Measurements from ENCODE around the gene RALGAPA2.

The RALGAPA2 gene

GRCh38 chr20:20712474-20713243 is at the start of gene RALGAPA2:
Gene RALGAPA2 (minus strand): TSS chr20:20712644. CDS start chr20:20712480, 164 bp downstream.
- DNase-seq: peak; percentile 98

GRCh38 chr20:20761301-20761700 is 48.9 kb upstream of the RALGAPA2 start:
- no peak for DNase-seq

GRCh38 chr20:20759132-20759531 is 46.7 kb upstream of the RALGAPA2 start:
- DNase-seq: no peak

- no peak for DNase-seq
Measured at GRCh38 chr20:20755674-20756319, 43.4 kb upstream of the RALGAPA2 start.

GRCh38 chr20:20755231-20755630 is 42.8 kb upstream of the RALGAPA2 start:
- DNase-seq: no peak

GRCh38 chr20:20754714-20755113 is 42.3 kb upstream of the RALGAPA2 start:
- DNase-seq: no peak

GRCh38 chr20:20752712-20753111 is 40.3 kb upstream of the RALGAPA2 start:
- DNase-seq: no peak

- no peak for DNase-seq
Measured at GRCh38 chr20:20747298-20747697, 34.9 kb upstream of the RALGAPA2 start.

- no peak for DNase-seq
Measured at GRCh38 chr20:20744170-20744725, 31.8 kb upstream of the RALGAPA2 start.

- peak; percentile 88 for DNase-seq
Measured at GRCh38 chr20:20743511-20744169, 31.2 kb upstream of the RALGAPA2 start.

- DNase-seq: no peak
Measured at GRCh38 chr20:20741087-20742045, 28.9 kb upstream of the RALGAPA2 start.

- no peak for DNase-seq
Measured at GRCh38 chr20:20740541-20740940, 28.1 kb upstream of the RALGAPA2 start.

GRCh38 chr20:20737158-20737557 is 24.7 kb upstream of the RALGAPA2 start:
- DNase-seq: no peak

GRCh38 chr20:20736303-20736702 is 23.9 kb upstream of the RALGAPA2 start:
- no peak for DNase-seq

- DNase-seq: no peak
Measured at GRCh38 chr20:20734475-20734948, 22.1 kb upstream of the RALGAPA2 start.

- DNase-seq: no peak
Measured at GRCh38 chr20:20733943-20734342, 21.5 kb upstream of the RALGAPA2 start.

- no peak for DNase-seq
Measured at GRCh38 chr20:20732641-20733040, 20.2 kb upstream of the RALGAPA2 start.

- no peak for DNase-seq
Measured at GRCh38 chr20:20731945-20732296, 19.5 kb upstream of the RALGAPA2 start.

GRCh38 chr20:20731000-20731944 is 18.8 kb upstream of the RALGAPA2 start:
- DNase-seq: no peak

GRCh38 chr20:20729563-20729962 is 17.1 kb upstream of the RALGAPA2 start:
- DNase-seq: no peak

GRCh38 chr20:20721489-20721888 is 9.0 kb upstream of the RALGAPA2 start:
- no peak for DNase-seq

Data from left hindlimb (tissue), 1 donor.